MV-4-11 (cell line): ENCODE measurements around the gene CUTA.
"Not testable (repeated sequence)": the region's sequence is repeated elsewhere in the genome, so short reads cannot be mapped to it uniquely, and the experiment has no call there.

Experiments used
- DNase-seq: peaks from one replicate; lab custom pipeline; 2025; lab: John Stamatoyannopoulos, UW

The CUTA gene

DNA sequence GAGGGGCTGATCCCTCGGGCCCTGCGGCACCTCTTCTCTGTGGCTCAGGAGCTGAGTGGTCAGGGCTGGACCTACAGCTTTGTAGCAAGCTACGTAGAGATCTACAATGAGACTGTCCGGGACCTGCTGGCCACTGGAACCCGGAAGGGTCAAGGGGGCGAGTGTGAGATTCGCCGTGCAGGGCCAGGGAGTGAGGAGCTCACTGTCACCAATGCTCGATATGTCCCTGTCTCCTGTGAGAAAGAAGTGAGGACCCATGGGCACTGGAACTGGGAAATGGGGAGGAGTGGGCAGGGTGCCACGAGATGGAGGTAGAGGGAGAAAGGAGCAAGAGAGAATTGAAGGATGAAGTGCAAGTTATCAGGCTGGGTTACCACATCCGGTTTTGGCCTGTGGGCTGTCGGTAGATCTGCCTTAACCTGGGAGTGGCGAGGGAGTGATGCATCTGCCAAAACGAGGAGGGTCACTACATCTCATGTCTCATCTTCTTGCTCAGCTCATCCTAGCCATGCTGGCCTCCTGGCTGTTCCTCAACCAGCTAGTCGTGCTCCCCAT, 12.4 kb downstream of the CUTA start:
- DNase-seq: no peak

DNA sequence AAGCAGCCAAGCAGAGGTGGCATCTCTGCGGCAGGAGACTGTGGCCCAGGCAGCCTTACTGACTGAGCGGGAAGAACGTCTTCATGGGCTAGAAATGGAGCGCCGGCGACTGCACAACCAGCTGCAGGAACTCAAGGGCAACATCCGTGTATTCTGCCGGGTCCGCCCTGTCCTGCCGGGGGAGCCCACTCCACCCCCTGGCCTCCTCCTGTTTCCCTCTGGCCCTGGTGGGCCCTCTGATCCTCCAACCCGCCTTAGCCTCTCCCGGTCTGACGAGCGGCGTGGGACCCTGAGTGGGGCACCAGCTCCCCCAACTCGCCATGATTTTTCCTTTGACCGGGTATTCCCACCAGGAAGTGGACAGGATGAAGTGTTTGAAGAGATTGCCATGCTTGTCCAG, 13.0 kb downstream of the CUTA start:
- DNase-seq: no peak

DNA sequence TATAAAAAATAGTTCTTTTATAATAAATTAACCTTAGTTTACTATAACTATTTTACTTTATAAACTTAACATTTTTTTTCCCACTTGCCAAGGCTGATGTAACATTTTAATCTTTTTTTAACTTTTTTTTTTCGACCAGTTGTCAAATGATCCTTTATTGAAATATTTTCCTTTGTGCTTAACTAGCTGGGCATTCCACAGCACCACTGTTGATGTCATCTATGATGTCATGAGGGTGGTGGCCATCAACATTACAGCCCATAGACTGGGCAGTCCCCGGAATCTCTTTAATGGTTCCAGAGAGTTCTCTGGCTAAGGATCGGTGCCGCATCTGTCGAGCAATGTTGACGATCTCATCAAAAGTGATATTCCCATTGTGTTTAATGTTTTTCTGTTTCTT, 18.0 kb downstream of the CUTA start:
- DNase-seq: not testable (repeated sequence)

DNA sequence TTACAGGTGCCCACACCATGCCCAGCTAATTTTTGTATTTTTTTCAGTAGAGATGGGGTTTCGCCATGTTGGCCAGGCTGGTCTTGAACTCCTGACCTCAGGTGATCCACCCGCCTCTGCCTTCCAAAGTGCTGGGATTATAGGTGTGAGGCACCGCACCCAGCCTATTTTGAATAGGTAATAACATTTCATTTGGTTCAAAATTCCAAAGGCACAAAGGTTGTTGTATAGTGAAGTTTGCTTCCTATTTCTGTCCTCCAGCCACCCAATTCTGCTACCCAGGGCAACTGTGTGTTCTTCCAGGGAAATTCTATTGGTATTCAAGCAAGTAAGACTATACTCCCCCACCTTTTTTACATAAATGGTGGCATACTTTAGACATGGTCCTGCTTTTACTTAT, 19.3 kb downstream of the CUTA start:
- not testable (repeated sequence) for DNase-seq

DNA sequence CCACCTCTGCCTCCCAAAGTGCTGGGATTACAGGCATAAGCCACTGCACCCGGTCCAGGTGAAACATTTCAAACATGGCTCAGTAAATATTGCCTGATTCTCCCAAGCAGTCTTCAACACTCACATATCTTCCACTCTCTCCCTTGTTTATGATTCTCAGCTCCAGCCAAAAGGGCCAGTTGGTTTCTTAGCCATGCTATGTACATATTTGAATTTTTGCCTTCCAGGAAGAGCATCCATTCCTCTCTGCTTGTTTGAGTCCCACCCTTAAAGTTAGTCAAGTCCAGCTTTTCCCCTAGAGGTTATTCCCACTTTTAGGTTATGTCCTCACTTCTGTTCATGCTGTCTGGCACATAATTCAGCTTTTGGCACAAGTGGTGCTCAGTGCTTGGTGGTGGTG, 20.4 kb downstream of the CUTA start:
- no peak for DNase-seq

DNA sequence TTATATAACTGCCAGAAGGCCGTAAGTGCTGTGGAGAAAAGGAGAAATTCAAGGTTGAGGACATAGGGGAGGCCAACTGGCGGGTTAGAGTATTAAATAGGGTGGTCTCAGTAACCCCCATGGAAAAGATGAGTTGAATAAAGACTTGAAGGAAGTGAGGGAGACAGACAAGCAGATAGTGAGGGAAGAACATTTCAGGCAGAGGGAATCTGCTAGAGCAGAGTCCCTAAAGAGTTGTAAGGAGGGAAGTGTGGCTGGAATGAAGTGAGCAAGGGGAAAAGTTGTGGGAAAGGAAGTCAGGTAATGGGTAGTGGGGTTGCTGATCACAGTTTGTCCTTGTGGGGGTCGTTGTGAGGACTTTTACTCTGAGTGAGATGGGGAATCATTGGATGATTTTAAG, 24.9 kb downstream of the CUTA start:
- no peak for DNase-seq

GRCh38 chr6:33392595-33392948, 25.3 kb downstream of the CUTA start:
- no peak for DNase-seq

DNA sequence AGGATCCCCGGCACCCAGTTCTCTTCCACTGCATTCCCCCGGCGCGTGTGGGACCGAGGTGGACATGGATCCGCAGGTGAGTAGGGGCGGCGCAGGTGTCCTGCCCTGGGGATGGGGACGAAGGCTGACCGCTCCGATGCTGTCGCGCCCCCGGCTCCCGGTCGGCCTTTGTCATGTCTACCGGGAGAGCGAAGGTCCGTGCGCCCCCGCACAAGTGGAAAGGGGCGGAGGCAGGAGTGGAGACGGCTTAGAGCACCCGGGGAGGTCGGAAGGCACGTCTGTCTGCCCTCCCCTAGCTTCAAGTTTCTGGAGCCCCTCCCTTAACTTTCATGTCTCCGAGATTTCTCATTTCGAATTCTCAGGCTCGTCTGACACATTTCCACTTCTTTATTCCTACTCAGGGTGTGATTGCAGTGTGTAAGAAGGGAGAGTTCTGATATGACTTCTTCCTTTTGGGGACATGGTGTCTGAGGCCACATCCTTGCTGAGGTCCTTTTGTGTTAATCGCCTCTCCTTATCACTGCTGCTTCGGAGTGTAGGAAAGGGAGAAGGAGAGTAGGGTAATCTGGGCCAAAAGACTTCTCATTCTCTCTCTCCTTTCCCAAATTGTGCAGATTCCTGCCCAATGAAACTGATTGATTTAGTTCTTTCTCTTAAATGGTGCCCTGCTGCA, 25.8 kb downstream of the CUTA start:
- peak; percentile 40 for DNase-seq

GRCh38 chr6:33391278-33391921, 26.5 kb downstream of the CUTA start, which contains the start of gene KIFC1:
Gene KIFC1 (plus strand): TSS chr6:33391823. CDS start chr6:33391986, 163 bp downstream.
- DNase-seq: peak; percentile 100

DNA sequence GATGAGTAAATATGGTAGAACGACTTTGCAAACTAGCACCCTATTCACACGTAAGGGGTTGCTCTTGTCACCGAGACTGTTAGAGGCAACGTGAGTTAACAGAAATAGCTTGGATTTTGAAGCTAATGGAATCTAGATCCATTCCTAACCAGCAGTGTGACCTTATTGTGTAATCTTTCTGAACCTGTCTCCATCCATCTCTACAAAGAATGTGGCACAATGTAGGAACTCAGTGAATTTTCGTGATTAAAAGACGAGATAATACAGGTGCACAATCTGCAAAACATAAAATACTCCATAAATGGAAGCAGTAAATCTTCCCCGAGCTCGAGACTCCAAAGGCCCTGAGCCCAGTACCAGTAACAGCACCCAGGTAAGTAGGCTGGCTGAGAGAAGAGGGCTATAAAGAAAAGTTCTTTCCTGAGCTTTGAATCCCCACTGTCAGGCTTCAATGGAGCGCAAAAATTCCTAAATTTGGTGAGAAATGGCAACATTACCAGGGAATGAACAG, 27.1 kb downstream of the CUTA start:
- DNase-seq: no peak

DNA sequence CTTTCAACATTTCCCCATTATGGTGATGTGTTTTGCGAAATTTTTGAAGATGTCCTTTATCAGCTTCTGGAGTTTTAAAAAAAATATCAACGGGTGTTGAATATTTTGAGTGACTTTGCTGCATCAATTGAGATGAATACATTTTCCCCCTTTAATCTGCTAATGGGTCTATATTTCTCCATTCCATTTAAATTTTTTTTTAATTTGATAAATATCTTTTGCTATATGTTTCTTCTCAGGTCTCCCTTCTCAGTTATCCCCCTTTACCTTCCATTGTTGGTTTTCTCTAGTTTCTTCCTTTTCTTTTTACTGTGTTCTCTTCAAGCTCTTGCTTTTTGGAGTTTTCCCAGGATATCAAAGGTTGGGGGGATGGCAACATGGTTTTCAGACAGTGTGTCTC, 27.7 kb downstream of the CUTA start:
- no peak for DNase-seq

DNA sequence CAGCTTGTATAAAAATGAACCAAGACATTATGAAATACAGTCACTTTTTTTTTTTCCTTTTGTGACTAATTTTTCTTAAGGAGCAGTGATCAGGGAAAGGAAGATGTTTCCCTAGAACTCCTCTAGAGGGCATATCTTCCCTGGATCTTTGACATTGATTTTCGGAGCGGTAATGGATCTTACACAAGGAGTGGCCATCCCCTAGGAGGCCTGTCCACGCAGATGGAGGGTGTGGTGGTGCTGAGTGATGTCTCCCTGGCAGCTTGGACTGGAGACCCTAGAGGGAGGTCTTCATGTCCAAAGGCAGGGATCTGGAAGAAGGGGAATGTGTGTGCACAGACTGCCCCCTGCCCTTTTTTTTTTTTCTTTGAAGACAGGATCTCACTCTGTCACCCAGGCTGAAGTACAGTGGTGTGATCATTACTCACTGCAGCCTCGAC, 33.3 kb downstream of the CUTA start:
- DNase-seq: peak; percentile 21

GRCh38 chr6:33383427-33384185, 34.3 kb downstream of the CUTA start:
- no peak for DNase-seq

DNA sequence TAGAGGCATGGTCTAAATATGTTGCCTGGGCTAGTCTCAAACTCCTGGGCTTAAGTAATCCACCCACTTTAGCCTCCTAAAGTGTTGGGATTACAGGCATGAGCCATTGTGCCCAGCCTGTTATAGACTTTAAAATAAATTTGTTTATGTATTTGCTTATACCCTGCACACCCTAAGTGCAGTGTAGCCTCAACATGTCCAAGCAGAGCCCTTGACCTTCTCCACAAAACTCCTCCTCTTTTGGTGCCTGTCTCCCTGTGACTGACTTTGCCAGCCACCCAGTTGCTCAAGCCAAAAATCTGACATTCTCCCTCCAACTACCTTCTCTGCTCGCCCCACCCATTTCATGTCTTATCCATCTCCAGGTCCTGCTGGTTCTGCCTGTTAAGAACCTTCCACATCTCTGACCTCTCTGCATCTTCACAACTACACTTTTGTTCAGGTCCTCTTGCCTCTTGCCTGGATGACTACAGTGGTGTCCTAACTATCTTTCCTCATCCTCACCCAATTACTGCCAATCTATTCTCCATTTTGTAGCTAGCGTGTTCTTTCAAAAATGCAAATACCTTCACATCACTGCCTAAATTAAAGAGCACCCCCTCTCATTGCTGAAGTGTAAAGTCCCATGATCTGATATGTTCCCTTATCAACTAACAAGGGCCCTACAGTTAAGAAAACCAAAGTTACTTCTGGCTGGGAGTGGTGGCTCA, 37.5 kb downstream of the CUTA start:
- DNase-seq: no peak

- DNase-seq: not testable (repeated sequence)
Observed at GRCh38 chr6:33379184-33379583, 38.7 kb downstream of the CUTA start.

- no peak for DNase-seq
Observed at GRCh38 chr6:33377171-33377570, 40.7 kb downstream of the CUTA start.

DNA sequence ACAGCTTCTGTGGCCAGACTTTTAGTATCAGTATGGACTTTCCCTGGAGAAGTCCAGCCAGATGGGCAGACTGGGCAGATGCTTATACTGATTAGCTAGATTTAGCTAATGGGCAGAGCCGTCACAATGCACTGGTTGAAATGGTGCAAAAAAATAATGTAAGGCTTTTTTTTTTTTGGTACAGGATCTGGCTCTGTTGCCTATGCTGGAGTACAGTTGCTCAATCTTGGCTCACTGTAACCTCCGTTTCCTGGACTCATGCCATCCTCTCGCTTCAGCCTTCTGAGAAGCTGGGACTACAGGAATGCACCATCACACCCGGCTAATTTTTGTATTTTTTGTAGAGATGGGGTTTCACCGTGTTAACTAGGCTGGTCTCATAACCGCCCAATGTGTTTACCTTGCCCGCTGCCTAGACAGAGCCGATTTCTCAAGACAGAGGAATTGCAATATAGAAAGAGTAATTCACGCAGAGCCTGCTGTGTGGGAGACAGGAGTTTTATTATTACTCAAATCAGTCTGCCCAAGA, 42.7 kb downstream of the CUTA start:
- DNase-seq: peak; percentile 74

DNA sequence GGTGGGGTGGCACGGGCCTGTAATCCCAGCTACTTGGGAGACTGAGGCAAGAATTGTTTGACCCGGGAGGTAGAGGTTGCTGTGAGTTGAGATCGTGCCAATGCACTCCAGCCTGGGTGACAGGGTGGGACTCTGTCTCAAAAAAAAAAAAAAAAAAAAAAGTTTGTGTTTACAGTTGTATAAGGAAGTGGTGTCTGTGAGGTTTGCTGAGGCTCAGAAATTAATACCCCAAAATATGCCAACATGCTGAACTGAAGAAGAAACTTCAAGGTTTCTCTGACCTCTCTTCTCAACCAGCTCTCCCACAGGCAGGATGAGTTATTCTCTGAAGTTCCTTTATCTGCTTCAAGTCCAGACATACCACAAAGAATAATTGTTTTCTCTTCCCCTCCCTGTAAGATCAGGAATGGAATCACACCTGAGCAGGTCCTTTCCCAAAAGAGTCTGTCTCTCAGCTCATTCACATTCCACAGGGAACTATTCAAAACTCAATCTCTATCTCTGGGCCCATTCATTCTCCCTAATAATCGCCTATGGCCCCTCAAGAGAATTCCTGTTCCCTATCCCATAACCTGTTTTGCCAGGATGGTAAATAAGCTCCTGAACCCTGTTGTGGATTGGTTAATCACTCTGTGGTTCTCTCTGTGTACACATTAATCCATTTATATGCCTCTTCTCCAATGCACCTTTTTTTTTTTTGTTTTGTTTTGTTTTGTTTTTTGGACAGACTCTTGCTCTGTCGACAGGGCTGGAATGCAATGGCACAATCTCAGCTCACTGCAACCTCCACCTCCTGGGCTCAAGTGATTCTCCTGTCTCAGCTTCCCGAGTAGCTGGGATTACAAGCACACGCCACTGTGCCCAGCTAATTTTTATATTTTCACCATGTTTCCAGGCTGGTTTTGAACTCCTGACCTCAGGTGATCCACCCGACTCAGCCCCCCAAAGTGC, 43.7 kb downstream of the CUTA start:
- DNase-seq: peak; percentile 43

- DNase-seq: no peak
Observed at GRCh38 chr6:33372526-33373123, 45.3 kb downstream of the CUTA start.

- not testable (repeated sequence) for DNase-seq
Observed at GRCh38 chr6:33371901-33372300, 46.0 kb downstream of the CUTA start.
